Omental fat pad (tissue), 4 donors: ENCODE measurements around the gene LLGL1. TPM values are rescaled to one million over a fixed set of nuclear protein-coding genes. Genes with fewer than 3 reads are reported as not detected.

Experiments
- ATAC-seq: fragments of 150-250 bp; one replicate; pipeline ENCODE4 v1.9.1; 2016; ENCODE audit warnings: mild to moderate bottlenecking, moderate library complexity; ENCODE audit not compliant: low FRiP score
- DNase-seq: peaks from one replicate; pipeline ENCODE4 v3.0.0-alpha.2; 2019; ENCODE audit warnings: low spot score
- total RNA-seq, 4 donors: library from RNA; depleted of rRNA; stranded (reverse); fragments of >200 nt; gene quantifications; one replicate each; pipeline ENCODE4 v1.1.0, GENCODE V29; 2016
- TF ChIP-seq, protein P1 (sequence below), 3 donors: fragments of 450-650 bp; IDR thresholded peaks; one replicate each; pipeline ENCODE4 v1.5.1; 2016 to 2017; ENCODE audit warnings: antibody characterized with exemption in 3 of 3, mild to moderate bottlenecking in 3 of 3, moderate library complexity in 2 of 3

LLGL1 gene
- total RNA-seq, 4 donors from 2014 or later: 10.2 to 24.0 (median 13.2) TPM

DNA sequence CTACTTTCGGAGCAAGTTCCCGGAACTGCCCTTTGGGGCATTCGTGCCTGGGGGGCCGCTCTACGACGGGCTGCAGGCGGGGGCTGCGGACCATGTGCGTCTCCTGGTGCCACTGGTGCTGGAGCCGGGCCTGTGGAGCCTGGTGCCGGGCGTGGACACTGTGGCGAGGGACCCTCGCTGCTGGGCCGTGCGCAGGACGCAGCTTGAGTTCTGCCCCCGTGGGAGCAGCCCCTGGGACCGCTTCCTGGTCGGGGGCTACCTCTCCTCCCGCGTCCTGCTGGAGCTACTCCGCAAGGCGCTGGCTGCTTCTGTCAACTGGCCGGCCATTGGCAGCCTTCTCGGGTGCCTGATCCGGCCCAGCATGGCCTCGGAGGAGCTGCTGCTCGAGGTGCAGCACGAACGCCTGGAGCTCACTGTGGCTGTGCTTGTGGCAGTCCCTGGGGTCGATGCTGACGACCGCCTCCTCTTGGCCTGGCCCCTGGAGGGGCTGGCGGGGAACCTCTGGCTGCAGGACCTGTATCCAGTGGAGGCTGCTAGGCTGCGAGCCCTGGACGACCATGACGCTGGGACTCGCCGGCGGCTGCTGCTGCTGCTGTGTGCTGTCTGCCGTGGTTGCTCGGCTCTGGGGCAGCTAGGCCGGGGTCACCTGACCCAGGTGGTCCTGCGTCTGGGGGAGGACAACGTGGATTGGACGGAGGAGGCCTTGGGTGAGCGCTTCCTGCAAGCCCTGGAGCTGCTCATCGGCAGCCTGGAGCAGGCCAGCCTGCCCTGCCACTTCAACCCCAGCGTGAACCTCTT, 38.6 kb downstream of the LLGL1 start:
- DNase-seq: no peak
- TF ChIP-seq, protein P1, sequence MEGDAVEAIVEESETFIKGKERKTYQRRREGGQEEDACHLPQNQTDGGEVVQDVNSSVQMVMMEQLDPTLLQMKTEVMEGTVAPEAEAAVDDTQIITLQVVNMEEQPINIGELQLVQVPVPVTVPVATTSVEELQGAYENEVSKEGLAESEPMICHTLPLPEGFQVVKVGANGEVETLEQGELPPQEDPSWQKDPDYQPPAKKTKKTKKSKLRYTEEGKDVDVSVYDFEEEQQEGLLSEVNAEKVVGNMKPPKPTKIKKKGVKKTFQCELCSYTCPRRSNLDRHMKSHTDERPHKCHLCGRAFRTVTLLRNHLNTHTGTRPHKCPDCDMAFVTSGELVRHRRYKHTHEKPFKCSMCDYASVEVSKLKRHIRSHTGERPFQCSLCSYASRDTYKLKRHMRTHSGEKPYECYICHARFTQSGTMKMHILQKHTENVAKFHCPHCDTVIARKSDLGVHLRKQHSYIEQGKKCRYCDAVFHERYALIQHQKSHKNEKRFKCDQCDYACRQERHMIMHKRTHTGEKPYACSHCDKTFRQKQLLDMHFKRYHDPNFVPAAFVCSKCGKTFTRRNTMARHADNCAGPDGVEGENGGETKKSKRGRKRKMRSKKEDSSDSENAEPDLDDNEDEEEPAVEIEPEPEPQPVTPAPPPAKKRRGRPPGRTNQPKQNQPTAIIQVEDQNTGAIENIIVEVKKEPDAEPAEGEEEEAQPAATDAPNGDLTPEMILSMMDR (IDR thresholded peaks at IDR 0.05): no peak
- no peak for ATAC-seq

DNA sequence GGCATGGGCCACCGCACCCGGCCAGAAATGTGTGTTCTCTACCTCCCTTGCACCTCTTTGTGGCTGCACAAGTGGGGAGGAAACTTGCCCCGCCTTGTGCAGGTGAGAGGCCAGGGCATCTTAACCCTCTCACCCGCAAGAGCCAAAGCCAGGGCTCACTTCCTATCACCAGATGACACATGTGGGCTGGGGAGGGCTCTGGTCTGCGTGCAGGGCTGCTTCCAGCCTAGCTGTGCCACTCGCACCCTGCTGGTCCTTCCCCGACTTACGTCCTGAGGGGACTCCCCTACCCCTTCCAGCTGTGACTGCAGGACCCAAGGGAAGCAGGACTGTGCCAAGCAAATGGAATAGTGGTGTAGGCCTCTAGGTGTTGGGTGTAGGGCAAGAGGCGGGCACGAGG, 41.9 kb downstream of the LLGL1 start:
- DNase-seq: no peak
- ATAC-seq: no peak
- TF ChIP-seq, protein P1 (IDR thresholded peaks at IDR 0.05): no peak

DNA sequence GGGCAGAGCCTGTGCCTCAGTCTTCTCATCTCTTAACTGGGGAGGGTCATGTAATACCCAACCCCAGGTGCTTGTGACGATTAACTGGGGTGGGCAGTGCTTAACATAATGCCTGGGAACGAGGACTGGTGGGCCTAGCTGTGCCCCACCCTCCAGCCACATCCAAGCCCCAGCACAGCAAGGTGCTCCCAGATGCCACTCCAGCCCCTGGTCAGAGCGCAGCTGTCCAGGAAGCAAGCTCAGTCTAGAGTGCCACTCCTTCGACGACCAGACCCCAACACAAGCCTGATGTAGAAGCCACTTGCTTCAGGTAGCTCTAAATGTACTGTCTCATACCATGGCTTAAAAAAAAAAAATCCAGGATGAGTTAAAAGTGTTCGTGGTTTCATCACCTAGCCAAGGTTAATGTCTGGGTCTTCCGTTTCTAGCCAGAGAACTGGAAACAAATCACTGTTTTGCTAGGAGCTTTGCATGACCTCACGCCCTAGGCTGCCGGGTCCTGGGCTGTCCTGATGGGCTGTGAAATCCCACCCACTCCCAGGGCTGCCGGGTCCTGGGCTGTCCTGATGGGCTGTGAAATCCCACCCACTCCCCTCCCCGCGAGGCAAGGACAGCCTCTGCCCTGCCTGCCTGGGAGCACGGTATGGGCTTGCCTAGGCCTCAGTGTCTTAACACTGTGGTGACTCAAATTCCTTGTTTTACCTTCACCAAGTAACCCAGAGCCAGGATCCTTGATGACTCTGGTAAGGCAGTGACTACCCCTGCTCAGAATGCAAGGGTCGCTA, 42.7 kb downstream of the LLGL1 start:
- DNase-seq: no peak
- TF ChIP-seq, protein P1 (IDR thresholded peaks at IDR 0.05): no peak
- peak; percentile 21 for ATAC-seq

DNA sequence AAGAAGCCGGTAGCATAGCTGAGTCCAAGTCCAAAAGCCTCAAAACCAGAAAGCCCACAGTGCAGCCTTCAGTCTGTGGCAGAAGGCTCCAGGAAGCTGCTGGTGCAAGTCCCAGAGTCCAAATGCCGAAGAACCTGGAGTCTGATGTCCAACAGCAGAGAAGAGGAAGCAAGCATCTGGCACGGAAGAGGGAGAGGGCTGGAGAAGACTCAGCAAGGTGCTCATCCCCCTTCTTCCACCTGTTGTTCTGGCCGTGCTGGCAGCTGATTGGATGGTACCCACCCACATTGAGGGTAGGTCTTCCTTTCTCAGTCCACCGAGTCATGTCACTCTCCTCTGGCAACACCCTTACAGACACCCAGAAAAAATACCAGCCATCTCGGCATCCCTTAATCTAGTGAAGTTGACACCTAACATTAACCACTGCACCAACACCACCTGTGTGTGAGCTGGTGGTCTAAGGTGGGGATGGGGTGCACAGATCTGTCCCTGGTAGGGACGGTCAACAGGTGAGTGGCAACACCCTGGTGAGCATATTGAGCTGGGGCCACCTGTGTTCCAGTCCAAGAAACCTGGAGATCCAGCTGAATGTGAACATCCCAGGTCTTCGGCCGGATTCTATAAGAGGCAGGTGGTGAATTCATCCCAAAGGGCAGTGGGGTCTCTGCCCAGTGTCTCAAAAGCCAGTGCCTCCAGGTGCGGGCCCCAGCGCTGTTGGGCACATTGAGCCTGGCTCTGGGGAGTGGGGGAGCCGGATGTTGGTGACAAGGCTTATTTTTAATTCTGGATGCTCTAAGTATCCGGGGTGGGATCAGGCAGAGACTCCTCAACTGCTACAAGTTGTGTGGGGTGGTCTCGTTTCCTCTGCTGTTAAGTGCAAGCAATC, 44.9 kb downstream of the LLGL1 start:
- DNase-seq: no peak
- ATAC-seq: no peak
- TF ChIP-seq, protein P1 (IDR thresholded peaks at IDR 0.05): no peak

DNA sequence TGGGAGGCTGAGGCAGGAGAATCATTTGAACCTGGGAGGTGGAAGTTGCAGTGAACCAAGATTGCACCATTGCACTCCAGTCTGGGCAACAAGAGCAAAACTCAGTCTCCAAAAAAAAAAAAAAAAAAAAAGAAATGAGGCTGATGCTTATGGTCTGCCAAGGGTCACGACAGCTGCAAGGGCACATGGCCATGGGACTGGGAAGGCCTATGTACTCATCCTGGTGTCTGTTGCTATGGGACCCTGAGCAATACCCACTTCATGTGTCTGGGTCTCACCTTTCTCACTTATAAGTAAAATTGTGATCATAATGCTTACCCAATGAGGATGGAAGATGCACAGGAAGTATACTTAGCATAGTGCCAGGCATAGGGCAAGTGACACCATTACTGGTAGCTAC, 51.6 kb downstream of the LLGL1 start:
- TF ChIP-seq, protein P1 (IDR thresholded peaks at IDR 0.05): no peak
- no peak for DNase-seq
- no peak for ATAC-seq

DNA sequence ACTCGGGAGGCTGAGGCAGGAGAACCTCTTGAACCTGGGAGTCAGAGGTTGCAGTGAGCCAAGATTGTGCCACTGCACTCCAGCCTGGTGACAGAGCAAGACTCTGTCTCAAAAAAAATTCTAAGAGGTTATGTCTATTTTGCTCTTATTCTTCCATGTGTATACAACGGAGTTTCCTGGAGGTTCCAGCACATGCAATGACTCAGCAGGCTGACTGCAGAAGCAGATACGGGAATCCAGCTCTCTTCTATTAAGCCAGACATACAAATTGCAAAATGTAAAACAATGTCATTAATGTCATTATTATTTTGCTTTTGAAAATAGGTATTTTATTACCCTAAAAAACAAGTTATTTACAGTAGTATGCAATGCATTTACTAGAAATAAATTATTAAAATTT, 53.4 kb downstream of the LLGL1 start:
- no peak for ATAC-seq
- TF ChIP-seq, protein P1 (IDR thresholded peaks at IDR 0.05): no peak
- no peak for DNase-seq
